ENCODE measurements around the gene QSOX2.

The QSOX2 gene

DNA sequence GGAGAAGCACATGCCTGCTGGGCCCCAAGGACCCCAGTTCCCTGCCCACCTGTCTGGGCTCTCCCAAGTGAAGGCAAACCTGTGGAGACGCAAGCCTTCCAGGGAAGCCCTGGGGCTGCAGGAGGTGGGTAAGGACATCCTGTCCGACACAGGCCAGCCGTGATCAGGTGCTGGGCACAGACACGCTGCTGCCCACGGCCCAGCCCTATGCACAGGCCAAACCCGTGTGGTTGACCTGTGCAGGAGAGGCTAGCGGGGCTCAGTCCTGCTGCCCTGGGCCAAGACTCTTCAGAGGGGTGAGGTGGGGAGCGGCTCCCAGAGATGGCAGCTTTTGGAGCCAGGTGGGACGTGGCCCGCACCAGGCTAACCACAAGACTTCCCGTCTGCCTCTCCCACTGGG lies 55.0 kb downstream of the QSOX2 start:
- TF ChIP-seq TAF1 (IDR thresholded peaks at IDR 0.05; ENCODE audit: borderline replicate concordance, insufficient read depth, low read length) (no peak), SIN3A (IDR thresholded peaks at IDR 0.05; ENCODE audit: borderline replicate concordance, insufficient read depth, low read length) (no peak), POLR2AphosphoS5 (IDR thresholded peaks at IDR 0.05; ENCODE audit: low read depth, low read length) (no peak), FOXP2 (optimal IDR thresholded peaks at IDR 0.05; ENCODE audit: borderline replicate concordance, extremely low read depth, extremely low read length, insufficient read depth) (no peak)
- TF ChIP-seq, protein P1, sequence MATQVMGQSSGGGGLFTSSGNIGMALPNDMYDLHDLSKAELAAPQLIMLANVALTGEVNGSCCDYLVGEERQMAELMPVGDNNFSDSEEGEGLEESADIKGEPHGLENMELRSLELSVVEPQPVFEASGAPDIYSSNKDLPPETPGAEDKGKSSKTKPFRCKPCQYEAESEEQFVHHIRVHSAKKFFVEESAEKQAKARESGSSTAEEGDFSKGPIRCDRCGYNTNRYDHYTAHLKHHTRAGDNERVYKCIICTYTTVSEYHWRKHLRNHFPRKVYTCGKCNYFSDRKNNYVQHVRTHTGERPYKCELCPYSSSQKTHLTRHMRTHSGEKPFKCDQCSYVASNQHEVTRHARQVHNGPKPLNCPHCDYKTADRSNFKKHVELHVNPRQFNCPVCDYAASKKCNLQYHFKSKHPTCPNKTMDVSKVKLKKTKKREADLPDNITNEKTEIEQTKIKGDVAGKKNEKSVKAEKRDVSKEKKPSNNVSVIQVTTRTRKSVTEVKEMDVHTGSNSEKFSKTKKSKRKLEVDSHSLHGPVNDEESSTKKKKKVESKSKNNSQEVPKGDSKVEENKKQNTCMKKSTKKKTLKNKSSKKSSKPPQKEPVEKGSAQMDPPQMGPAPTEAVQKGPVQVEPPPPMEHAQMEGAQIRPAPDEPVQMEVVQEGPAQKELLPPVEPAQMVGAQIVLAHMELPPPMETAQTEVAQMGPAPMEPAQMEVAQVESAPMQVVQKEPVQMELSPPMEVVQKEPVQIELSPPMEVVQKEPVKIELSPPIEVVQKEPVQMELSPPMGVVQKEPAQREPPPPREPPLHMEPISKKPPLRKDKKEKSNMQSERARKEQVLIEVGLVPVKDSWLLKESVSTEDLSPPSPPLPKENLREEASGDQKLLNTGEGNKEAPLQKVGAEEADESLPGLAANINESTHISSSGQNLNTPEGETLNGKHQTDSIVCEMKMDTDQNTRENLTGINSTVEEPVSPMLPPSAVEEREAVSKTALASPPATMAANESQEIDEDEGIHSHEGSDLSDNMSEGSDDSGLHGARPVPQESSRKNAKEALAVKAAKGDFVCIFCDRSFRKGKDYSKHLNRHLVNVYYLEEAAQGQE (IDR thresholded peaks at IDR 0.05; ENCODE audit: insufficient read depth in 1 of 2, low read depth in 2 of 2, low read length in 2 of 2), result no peak

DNA sequence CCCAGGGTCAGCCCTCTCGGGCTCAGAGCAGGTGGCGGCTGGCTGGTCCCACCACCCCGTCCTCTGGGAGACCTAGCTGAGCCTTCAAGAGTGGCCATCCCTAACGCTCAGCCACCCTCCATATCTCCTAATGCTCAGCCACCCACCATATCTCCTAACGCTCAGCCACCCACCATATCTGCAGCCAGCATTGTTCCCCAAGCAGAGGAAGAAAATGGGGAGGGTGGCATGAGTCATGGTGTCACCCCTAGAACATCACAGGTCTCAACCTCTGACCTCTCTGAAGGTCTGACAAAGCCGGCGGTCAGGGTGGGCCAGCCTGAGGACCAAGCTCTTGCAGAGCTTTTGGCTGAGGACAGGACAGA lies 55.4 kb downstream of the QSOX2 start:
- TF ChIP-seq SIN3A (IDR thresholded peaks at IDR 0.05; ENCODE audit: borderline replicate concordance, insufficient read depth, low read length) (no peak), POLR2AphosphoS5 (IDR thresholded peaks at IDR 0.05; ENCODE audit: low read depth, low read length) (no peak), TAF1 (IDR thresholded peaks at IDR 0.05; ENCODE audit: borderline replicate concordance, insufficient read depth, low read length) (no peak), FOXP2 (optimal IDR thresholded peaks at IDR 0.05; ENCODE audit: borderline replicate concordance, extremely low read depth, extremely low read length, insufficient read depth) (no peak)
- TF ChIP-seq, protein P1 (IDR thresholded peaks at IDR 0.05; ENCODE audit: insufficient read depth in 1 of 2, low read depth in 2 of 2, low read length in 2 of 2), result no peak

DNA sequence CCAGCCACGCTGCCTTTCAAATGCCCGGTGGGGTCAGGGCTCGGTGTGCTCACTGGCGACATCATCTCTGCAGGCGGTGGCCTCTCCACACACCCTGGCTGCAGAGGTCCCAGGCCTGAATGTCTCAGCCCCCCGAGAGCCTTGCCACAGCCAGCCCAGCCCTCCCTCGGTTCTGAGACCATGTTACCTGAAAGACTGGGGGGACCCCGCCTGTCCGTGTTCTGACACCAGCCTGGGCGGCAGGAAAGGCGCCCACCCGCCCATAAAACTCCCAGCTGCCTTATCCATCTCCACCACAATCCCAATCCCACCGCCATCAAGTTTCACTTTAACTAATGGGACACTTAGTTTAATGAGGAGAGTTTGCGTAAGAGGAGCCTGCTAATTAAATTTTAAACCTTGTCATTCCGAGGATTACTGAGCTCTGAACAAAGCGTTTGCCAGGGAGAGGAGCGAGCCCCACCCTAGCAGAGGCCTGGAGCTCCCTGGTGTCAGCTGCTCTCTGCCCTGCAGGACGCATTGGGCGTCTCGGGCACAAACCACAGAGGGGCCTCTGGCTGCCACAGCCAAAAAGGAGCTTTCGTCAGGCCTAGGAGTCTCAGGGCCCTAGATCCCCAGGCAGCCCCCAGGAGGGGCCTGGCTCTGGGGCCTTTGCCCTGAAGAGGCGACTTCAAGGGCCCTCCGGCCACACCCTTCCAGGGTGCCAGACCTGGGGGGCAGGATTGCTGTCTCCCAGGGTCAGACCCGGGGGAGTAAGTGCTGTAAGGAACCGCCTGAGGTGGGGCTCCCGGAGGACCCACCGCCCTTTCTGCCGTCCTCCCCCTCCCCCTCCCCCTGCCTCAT lies 56.0 kb downstream of the QSOX2 start:
- no peak for TF ChIP-seq POLR2AphosphoS5 (IDR thresholded peaks at IDR 0.05; ENCODE audit: low read depth, low read length)
- TF ChIP-seq, protein P1 (IDR thresholded peaks at IDR 0.05; ENCODE audit: insufficient read depth in 1 of 2, low read depth in 2 of 2, low read length in 2 of 2), result no peak
- no peak for TF ChIP-seq SIN3A (IDR thresholded peaks at IDR 0.05; ENCODE audit: borderline replicate concordance, insufficient read depth, low read length)
- no peak for TF ChIP-seq FOXP2 (optimal IDR thresholded peaks at IDR 0.05; ENCODE audit: borderline replicate concordance, extremely low read depth, extremely low read length, insufficient read depth)
- TF ChIP-seq TAF1 (IDR thresholded peaks at IDR 0.05; ENCODE audit: borderline replicate concordance, insufficient read depth, low read length), result no peak

DNA sequence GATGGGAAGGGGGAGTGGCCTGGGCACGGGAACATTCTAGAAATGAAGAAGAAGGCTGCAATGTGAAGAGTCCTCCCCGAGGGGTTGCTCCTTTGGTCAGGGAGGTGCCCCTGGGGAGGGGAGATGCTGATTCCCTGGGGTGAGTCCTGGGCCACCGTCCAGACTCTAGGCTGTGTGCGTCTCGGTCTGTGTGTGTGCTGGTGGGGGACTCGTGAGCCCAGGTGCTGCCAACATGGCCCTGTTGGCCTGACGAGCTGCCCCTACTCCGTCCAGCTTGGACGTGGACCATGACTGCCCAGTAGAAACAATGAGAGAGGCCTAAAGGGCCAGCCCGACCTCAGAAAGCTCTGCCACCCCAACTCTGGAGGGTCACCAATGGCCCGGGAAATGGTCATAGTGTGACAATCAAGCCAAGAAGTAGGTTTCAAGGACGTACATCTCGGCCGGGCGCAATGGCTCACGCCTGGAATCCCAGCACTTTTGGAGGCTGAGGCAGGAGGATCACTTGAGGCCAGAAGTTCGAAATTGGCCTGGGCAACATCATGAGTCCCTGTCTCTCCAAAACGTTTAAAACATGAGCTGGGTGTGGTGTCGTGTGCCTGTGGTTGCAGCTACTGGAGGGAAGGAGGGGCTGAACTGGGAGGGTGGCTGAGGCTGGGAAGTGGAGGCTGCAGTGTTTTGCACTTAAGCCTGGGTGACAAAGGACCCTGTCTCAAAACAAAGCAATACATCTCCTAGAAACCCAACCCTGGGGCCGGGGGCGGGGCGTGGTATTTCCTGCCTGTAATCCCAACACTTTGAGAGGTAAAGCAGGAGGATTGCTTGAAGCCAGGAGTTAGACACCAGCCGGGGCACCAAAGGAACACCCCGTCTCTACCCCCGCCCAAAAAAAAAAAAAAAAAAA lies 57.7 kb downstream of the QSOX2 start:
- TF ChIP-seq TAF1 (IDR thresholded peaks at IDR 0.05; ENCODE audit: borderline replicate concordance, insufficient read depth, low read length), result no peak
- no peak for TF ChIP-seq SIN3A (IDR thresholded peaks at IDR 0.05; ENCODE audit: borderline replicate concordance, insufficient read depth, low read length)
- TF ChIP-seq, protein P1 (IDR thresholded peaks at IDR 0.05; ENCODE audit: insufficient read depth in 1 of 2, low read depth in 2 of 2, low read length in 2 of 2), result no peak
- TF ChIP-seq POLR2AphosphoS5 (IDR thresholded peaks at IDR 0.05; ENCODE audit: low read depth, low read length), result no peak
- no peak for TF ChIP-seq FOXP2 (optimal IDR thresholded peaks at IDR 0.05; ENCODE audit: borderline replicate concordance, extremely low read depth, extremely low read length, insufficient read depth)

Measured in PFSK-1 (cell line).